Measurements from ENCODE around the gene XCL2.

The XCL2 gene

DNA sequence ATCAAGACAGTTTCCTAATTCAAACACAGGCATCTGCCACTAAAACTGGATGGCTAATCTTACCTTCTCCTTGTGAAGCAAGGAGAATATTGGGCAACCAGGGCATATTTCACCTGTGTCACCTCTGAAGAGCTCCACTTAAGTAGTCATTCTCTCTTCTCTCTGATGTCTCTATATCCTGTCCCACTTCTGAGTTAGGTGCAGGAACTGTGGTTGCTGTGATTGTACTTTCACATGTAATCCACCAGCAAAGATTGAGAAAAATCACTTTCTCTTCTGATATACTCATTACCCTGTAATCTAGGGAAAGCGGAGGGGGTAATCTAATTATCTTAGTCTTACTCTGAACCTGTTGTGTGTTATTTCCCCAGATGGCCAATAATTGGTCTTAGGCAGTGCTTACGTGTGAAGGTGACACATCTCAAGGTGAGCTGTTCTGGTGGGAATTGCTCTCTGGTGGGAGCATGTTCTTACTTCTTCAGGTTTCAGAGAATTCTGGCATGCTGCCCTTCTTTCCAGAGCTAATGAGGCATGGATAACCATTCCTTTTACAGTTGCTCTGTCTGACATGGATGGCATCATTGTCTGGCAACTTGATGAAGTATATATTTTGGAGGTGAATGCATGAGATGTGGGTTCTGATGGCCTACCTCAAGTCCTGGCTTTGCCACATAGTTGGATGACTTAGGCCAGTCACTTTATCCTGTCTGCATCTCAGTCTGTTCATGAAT lies 12.0 kb downstream of the XCL2 start:
- TF ChIP-seq ARNTL (CRISPR knock-in tag; IDR thresholded peaks at IDR 0.05; ENCODE audit: borderline replicate concordance, low read depth) (no peak), TCF4 (CRISPR knock-in tag; IDR thresholded peaks at IDR 0.05; ENCODE audit: borderline replicate concordance) (no peak), ISL1 (CRISPR knock-in tag; IDR thresholded peaks at IDR 0.05) (no peak), TSHZ2 (CRISPR knock-in tag; IDR thresholded peaks at IDR 0.05) (no peak), PPARA (CRISPR knock-in tag; IDR thresholded peaks at IDR 0.05; ENCODE audit: borderline replicate concordance) (no peak), CSRNP3 (CRISPR knock-in tag; IDR thresholded peaks at IDR 0.05) (no peak), ZC3H10 (CRISPR knock-in tag; IDR thresholded peaks at IDR 0.05) (no peak), TOX (CRISPR knock-in tag; IDR thresholded peaks at IDR 0.05; ENCODE audit: borderline replicate concordance) (no peak)
- no peak for ATAC-seq

GRCh38 chr1:168529518-168529917 lies 14.3 kb downstream of the XCL2 start:
- TF ChIP-seq CSDC2 (CRISPR knock-in tag; IDR thresholded peaks at IDR 0.05) (no peak), ZC3H10 (CRISPR knock-in tag; IDR thresholded peaks at IDR 0.05) (no peak), ZNF8 (CRISPR knock-in tag; IDR thresholded peaks at IDR 0.05) (no peak), ESRRG (CRISPR knock-in tag; IDR thresholded peaks at IDR 0.05) (no peak), SNAI2 (CRISPR knock-in tag; IDR thresholded peaks at IDR 0.05) (no peak), TCF4 (CRISPR knock-in tag; IDR thresholded peaks at IDR 0.05; ENCODE audit: borderline replicate concordance) (no peak), GLIS3 (CRISPR knock-in tag; IDR thresholded peaks at IDR 0.05) (no peak)

GRCh38 chr1:168521401-168522000 lies 22.3 kb downstream of the XCL2 start:
- no peak for ATAC-seq
- TF ChIP-seq PPARA (CRISPR knock-in tag; IDR thresholded peaks at IDR 0.05; ENCODE audit: borderline replicate concordance) (no peak), TSHZ2 (CRISPR knock-in tag; IDR thresholded peaks at IDR 0.05) (no peak), ZNF70 (CRISPR knock-in tag; IDR thresholded peaks at IDR 0.05) (no peak), GLIS3 (CRISPR knock-in tag; IDR thresholded peaks at IDR 0.05) (no peak), ZNF565 (CRISPR knock-in tag; conservative IDR thresholded peaks at IDR 0.05; ENCODE audit: low read depth) (no peak), ESRRG (CRISPR knock-in tag; IDR thresholded peaks at IDR 0.05) (no peak), ISL1 (CRISPR knock-in tag; IDR thresholded peaks at IDR 0.05) (no peak), ZFP30 (CRISPR knock-in tag; IDR thresholded peaks at IDR 0.05) (no peak), BACH2 (CRISPR knock-in tag; IDR thresholded peaks at IDR 0.05; ENCODE audit: borderline replicate concordance) (no peak), SNAI2 (CRISPR knock-in tag; IDR thresholded peaks at IDR 0.05) (no peak), TOX (CRISPR knock-in tag; IDR thresholded peaks at IDR 0.05; ENCODE audit: borderline replicate concordance) (no peak), OSR1 (CRISPR knock-in tag; IDR thresholded peaks at IDR 0.05) (no peak), ZNF8 (CRISPR knock-in tag; IDR thresholded peaks at IDR 0.05) (no peak), CSRNP3 (CRISPR knock-in tag; IDR thresholded peaks at IDR 0.05) (no peak), TCF4 (CRISPR knock-in tag; IDR thresholded peaks at IDR 0.05; ENCODE audit: borderline replicate concordance) (no peak), RARB (CRISPR knock-in tag; IDR thresholded peaks at IDR 0.05) (no peak)

More at GRCh38 chr1:168529518-168529917, 14.3 kb downstream of the XCL2 start:
- ATAC-seq: no peak

Data from SK-N-SH treated with all-trans-retinoic acid at 6 μM for 48 hours (cell line).